GM12891 (cell line): ENCODE measurements around the gene PHF23.

ENCODE experiments used
- PAX5 ChIP-seq: IDR thresholded peaks from 2 replicates; pipeline ENCODE4 v1.6.1; 2011; ENCODE audit warnings: low read length, moderate library complexity, mild to moderate bottlenecking; ENCODE audit not compliant: insufficient read depth, severe bottlenecking
- POLR2A ChIP-seq: IDR thresholded peaks from 2 replicates; pipeline ENCODE4 v1.6.1; 2011; ENCODE audit warnings: low read depth, low read length, control low read depth
- POLR2AphosphoS5 ChIP-seq: IDR thresholded peaks from 2 replicates; pipeline ENCODE4 v1.6.1; 2011; ENCODE audit warnings: low read depth, low read length, control low read depth
- POU2F2 ChIP-seq: IDR thresholded peaks from 2 replicates; pipeline ENCODE4 v1.6.1; 2011; ENCODE audit warnings: low read depth, mild to moderate bottlenecking, control low read depth, low read length, moderate library complexity
- SPI1 ChIP-seq: IDR thresholded peaks from 2 replicates; pipeline ENCODE4 v1.6.1; 2011; ENCODE audit warnings: low read depth, low read length, control low read depth
- TAF1 ChIP-seq: IDR thresholded peaks from 2 replicates; pipeline ENCODE4 v1.6.1; 2011; ENCODE audit warnings: low read depth, low read length, control low read depth

DNA sequence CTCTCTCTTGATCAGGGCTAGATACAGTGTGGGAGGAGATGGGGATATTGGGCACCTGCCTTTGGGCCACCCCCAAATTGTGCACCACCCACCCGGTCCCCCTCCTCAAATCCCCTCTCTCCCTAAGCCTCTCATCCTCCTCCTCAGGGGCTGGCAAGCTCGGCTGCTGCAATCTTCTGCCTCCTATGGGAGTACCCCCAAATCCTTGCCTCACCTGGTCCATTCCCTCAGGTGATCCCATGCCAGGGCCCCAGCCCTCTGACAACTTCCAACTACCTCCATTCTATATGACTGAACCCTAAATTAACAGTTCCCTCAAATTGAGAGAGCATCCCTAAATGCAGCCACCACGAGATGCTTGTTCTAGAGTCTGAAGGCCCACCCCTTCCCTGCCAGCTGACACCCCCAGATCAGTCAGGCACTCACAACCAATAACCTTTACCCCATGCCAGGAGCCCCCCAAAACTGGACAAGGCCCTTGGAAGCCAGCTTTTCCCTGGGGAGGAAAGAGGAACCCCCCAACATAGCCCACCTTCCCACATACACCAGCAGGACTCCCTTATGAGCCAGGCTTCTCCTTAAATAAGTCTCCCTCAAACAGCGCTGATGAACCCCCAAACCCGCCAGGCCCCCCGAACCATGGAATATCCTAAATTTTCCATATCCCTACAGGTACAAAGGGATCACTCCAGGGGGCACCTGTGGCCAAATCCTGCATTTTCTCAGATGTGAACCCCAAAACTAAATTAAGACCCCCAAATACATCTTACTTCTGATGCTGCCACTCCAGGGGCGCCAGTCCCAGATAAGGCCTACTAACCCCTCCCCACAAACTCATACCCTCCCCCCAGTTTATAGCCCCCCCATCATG, 22.8 kb downstream of the PHF23 start:
- TF ChIP-seq TAF1 = no peak
- TF ChIP-seq POLR2A = no peak
- TF ChIP-seq POLR2AphosphoS5 = no peak
- no peak for TF ChIP-seq POU2F2
- TF ChIP-seq PAX5 = no peak
- no peak for TF ChIP-seq SPI1
